Esophagus muscularis mucosa (tissue), 3 donors: ENCODE measurements around the gene SDK1.
"Not testable (repeated sequence)": the region's sequence is repeated elsewhere in the genome, so short reads cannot be mapped to it uniquely, and the experiment has no call there.

Experiments used
- POLR2AphosphoS5 ChIP-seq, 2 donors: sonication (generic); formaldehyde crosslinking; IDR thresholded peaks; one replicate each; pipeline ENCODE4 v1.6.1; 2017; ENCODE audit warnings: antibody characterized with exemption in 2 of 2
- TF ChIP-seq, protein P1 (sequence below), 3 experiments: fragments of 200-600 bp in 2 of 3; fragments of 450-650 bp in 1 of 3; sonication (generic) in 2 of 3; IDR thresholded peaks; one replicate each; pipeline ENCODE4 v1.5.1; 2017 to 2019; ENCODE audit warnings: antibody characterized with exemption in 3 of 3, mild to moderate bottlenecking in 2 of 3, moderate library complexity in 1 of 3

- TF ChIP-seq, protein P1, sequence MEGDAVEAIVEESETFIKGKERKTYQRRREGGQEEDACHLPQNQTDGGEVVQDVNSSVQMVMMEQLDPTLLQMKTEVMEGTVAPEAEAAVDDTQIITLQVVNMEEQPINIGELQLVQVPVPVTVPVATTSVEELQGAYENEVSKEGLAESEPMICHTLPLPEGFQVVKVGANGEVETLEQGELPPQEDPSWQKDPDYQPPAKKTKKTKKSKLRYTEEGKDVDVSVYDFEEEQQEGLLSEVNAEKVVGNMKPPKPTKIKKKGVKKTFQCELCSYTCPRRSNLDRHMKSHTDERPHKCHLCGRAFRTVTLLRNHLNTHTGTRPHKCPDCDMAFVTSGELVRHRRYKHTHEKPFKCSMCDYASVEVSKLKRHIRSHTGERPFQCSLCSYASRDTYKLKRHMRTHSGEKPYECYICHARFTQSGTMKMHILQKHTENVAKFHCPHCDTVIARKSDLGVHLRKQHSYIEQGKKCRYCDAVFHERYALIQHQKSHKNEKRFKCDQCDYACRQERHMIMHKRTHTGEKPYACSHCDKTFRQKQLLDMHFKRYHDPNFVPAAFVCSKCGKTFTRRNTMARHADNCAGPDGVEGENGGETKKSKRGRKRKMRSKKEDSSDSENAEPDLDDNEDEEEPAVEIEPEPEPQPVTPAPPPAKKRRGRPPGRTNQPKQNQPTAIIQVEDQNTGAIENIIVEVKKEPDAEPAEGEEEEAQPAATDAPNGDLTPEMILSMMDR (IDR thresholded peaks at IDR 0.05) = not testable (repeated sequence)
- TF ChIP-seq POLR2AphosphoS5 (IDR thresholded peaks at IDR 0.05) = not testable (repeated sequence)
Observed at GRCh38 chr7:3706091-3706490, 405.0 kb downstream of the SDK1 start.
